GM21515 (cell line): Measurements from ENCODE around the gene TWSG1.
"Not testable (repeated sequence)": the region's sequence is repeated elsewhere in the genome, so short reads cannot be mapped to it uniquely, and the experiment has no call there.

Experiments used
- ATAC-seq: cut with Tn5 transposase; IDR thresholded peaks from one replicate; pipeline ENCODE4 v1.9.1; 2021; ENCODE audit not compliant: unreplicated experiment

The TWSG1 gene

GRCh38 chr18:9450920-9451319 is 116.3 kb downstream of the TWSG1 start:
- ATAC-seq = not testable (repeated sequence)
